MM.1S (cell line): ENCODE results near the gene MGAT5.
A peak's percentile ranks its signal among the peaks of the same experiment; 100 is the strongest.

Source experiments
- DNase-seq: peaks from one replicate; pipeline ENCODE4 v3.0.0-alpha.2; 2015
- H2AFZ ChIP-seq: fragments of 300-600 bp; sonication (generic); 2 replicates; pipeline ENCODE4 v1.6.0; 2016; ENCODE audit warnings: antibody characterized with exemption, low read length
- H3F3A ChIP-seq: fragments of 300-600 bp; sonication (generic); 2 replicates; pipeline ENCODE4 v1.6.1; 2016; ENCODE audit warnings: mild to moderate bottlenecking, antibody characterized with exemption, low read length, moderate library complexity, mixed read lengths; ENCODE audit not compliant: insufficient read depth
- H3K27ac ChIP-seq: fragments of 300-600 bp; sonication (generic); 2 replicates; pipeline ENCODE4 v1.5.1; 2016; ENCODE audit warnings: mild to moderate bottlenecking, low read length
- H3K27me3 ChIP-seq: fragments of 300-600 bp; sonication (generic); replicated peaks from 2 replicates; pipeline ENCODE4 v1.6.0; 2016; ENCODE audit warnings: low read length; ENCODE audit not compliant: insufficient read depth
- H3K36me3 ChIP-seq: fragments of 300-600 bp; sonication (generic); replicated peaks from 2 replicates; pipeline ENCODE4 v1.6.1; 2016; ENCODE audit warnings: mild to moderate bottlenecking, low read length, mixed read lengths; ENCODE audit not compliant: insufficient read depth
- H3K4me1 ChIP-seq: fragments of 300-600 bp; sonication (generic); 2 replicates; pipeline ENCODE4 v1.6.1; 2016; ENCODE audit warnings: low read length, mixed read lengths
- H3K4me2 ChIP-seq: fragments of 300-600 bp; sonication (generic); 2 replicates; pipeline ENCODE4 v1.6.0; 2016; ENCODE audit warnings: low read depth, low read length
- H3K4me3 ChIP-seq: fragments of 300-600 bp; sonication (generic); 2 replicates; pipeline ENCODE4 v1.5.1; 2016; ENCODE audit warnings: low read length, mixed read lengths
- H3K79me2 ChIP-seq: fragments of 300-600 bp; sonication (generic); 2 replicates; pipeline ENCODE4 v1.6.1; 2016; ENCODE audit warnings: mixed run types, low read length, mixed read lengths
- H3K9ac ChIP-seq: fragments of 300-600 bp; sonication (generic); 2 replicates; pipeline ENCODE4 v1.6.1; 2016; ENCODE audit warnings: low read length, mixed read lengths
- H3K9me2 ChIP-seq: fragments of 300-600 bp; sonication (generic); replicated peaks from 2 replicates; pipeline ENCODE4 v1.6.1; 2016; ENCODE audit warnings: mild to moderate bottlenecking, low read length, mixed read lengths; ENCODE audit not compliant: insufficient read depth
- H3K9me3 ChIP-seq: fragments of 300-600 bp; sonication (generic); replicated peaks from 2 replicates; pipeline ENCODE4 v1.6.1; 2016; ENCODE audit warnings: mild to moderate bottlenecking, low read length, mixed read lengths; ENCODE audit not compliant: insufficient read depth
- H4K20me1 ChIP-seq: fragments of 300-600 bp; sonication (generic); 2 replicates; pipeline ENCODE4 v1.6.1; 2016; ENCODE audit warnings: mild to moderate bottlenecking, low read length, moderate library complexity, mixed read lengths; ENCODE audit not compliant: insufficient read depth
- EZH2 ChIP-seq: fragments of 300-600 bp; sonication (generic); optimal IDR thresholded peaks from 2 replicates; pipeline ENCODE3; 2017; ENCODE audit warnings: low read depth, mild to moderate bottlenecking, antibody characterized with exemption, low read length, mixed read lengths
- EZH2phosphoT487 ChIP-seq: fragments of 300-600 bp; sonication (generic); IDR thresholded peaks from 2 replicates; pipeline ENCODE4 v1.6.1; 2018; ENCODE audit warnings: antibody characterized with exemption, low read length
- TF ChIP-seq, protein P1 (sequence below): fragments of 300-600 bp; sonication (generic); IDR thresholded peaks from 2 replicates; pipeline ENCODE4 v1.5.1; 2016; ENCODE audit warnings: antibody characterized with exemption, low read length, mixed read lengths

MGAT5 gene

DNA sequence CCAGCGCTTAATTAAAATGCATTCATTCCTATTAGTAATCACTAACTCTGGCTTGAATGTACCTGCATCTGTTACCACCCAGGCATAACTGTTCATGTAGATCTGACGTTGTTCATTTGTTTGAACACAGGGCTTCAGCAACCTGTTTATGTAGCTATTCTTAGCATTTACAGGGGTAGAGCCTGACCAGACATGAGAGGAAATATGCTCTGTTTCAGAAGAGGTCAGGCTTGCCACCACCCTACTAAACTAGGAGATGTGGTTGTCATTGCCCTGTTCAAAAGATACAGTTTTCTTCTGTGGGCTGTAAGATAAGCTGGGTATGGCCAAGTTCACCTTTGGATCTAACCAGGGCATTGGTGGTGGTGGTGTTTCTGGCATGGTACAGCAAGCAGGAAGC, 8.8 kb downstream of the MGAT5 start:
- no peak overlapping the region for H3K4me3 ChIP-seq
- H3K4me2 ChIP-seq: no peak overlapping the region
- DNase-seq: peak; percentile 46
- H3K9ac ChIP-seq: no peak overlapping the region
- no peaks in the 10 kb centered on the region for H3K9me2 ChIP-seq
- TF ChIP-seq EZH2: no peak
- no peak for TF ChIP-seq EZH2phosphoT487
- TF ChIP-seq, protein P1, sequence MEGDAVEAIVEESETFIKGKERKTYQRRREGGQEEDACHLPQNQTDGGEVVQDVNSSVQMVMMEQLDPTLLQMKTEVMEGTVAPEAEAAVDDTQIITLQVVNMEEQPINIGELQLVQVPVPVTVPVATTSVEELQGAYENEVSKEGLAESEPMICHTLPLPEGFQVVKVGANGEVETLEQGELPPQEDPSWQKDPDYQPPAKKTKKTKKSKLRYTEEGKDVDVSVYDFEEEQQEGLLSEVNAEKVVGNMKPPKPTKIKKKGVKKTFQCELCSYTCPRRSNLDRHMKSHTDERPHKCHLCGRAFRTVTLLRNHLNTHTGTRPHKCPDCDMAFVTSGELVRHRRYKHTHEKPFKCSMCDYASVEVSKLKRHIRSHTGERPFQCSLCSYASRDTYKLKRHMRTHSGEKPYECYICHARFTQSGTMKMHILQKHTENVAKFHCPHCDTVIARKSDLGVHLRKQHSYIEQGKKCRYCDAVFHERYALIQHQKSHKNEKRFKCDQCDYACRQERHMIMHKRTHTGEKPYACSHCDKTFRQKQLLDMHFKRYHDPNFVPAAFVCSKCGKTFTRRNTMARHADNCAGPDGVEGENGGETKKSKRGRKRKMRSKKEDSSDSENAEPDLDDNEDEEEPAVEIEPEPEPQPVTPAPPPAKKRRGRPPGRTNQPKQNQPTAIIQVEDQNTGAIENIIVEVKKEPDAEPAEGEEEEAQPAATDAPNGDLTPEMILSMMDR: no peak
- H3K27me3 ChIP-seq: no peaks in the 10 kb centered on the region
- H3K36me3 ChIP-seq: no peaks in the 10 kb centered on the region
- H4K20me1 ChIP-seq: peaks cover 37% of the 10 kb centered on the region
- H3F3A ChIP-seq: no peaks in the 10 kb centered on the region
- no peaks in the 10 kb centered on the region for H3K9me3 ChIP-seq
- H3K4me1 ChIP-seq: peaks cover 40% of the 10 kb centered on the region
- H3K79me2 ChIP-seq: peaks cover 89% of the 10 kb centered on the region
- no peak overlapping the region for H2AFZ ChIP-seq
- no peak overlapping the region; the same call in 1 of the 2 replicates for H3K27ac ChIP-seq

- no peak overlapping the region for H3K27ac ChIP-seq
- DNase-seq: no peak
- 0 out of 2 replicates have a peak, but pooled peaks cover 2% of the 10 kb centered on the region for H3K4me1 ChIP-seq
- H3K36me3 ChIP-seq: no peaks in the 10 kb centered on the region
- no peak overlapping the region for H2AFZ ChIP-seq
- no peaks in the 10 kb centered on the region for H3K9me2 ChIP-seq
- no peaks in the 10 kb centered on the region for H3F3A ChIP-seq
- H4K20me1 ChIP-seq: 0 out of 2 replicates have a peak, but pooled peaks cover 8% of the 10 kb centered on the region
- no peaks in the 10 kb centered on the region for H3K27me3 ChIP-seq
- no peak overlapping the region for H3K4me3 ChIP-seq
- H3K9ac ChIP-seq: no peak overlapping the region
- no peak overlapping the region for H3K4me2 ChIP-seq
- TF ChIP-seq, protein P1: no peak
- peaks cover 78% of the 10 kb centered on the region for H3K79me2 ChIP-seq
- H3K9me3 ChIP-seq: no peaks in the 10 kb centered on the region
These were observed 14.4 kb downstream of the MGAT5 start for GRCh38 chr2:134268265-134268664.

- Histone ChIP-seq H3K9me3 (no peaks in the 10 kb centered on the region), H2AFZ (no peak overlapping the region), H3K4me3 (no peak overlapping the region), H3K79me2 (peaks cover 79% of the 10 kb centered on the region), H3K4me2 (no peak overlapping the region), H3F3A (no peaks in the 10 kb centered on the region), H3K9ac (no peak overlapping the region), H3K27ac (no peak overlapping the region), H3K9me2 (no peaks in the 10 kb centered on the region), H3K27me3 (no peaks in the 10 kb centered on the region), H4K20me1 (0 out of 2 replicates have a peak, but pooled peaks cover 8% of the 10 kb centered on the region), H3K4me1 (no peaks in the 10 kb centered on the region), H3K36me3 (no peaks in the 10 kb centered on the region)
- TF ChIP-seq EZH2phosphoT487 (no peak), EZH2 (no peak)
- TF ChIP-seq, protein P1: no peak
- no peak for DNase-seq
These were observed 15.4 kb downstream of the MGAT5 start for GRCh38 chr2:134269230-134269629.
